SK-N-SH (cell line): Measurements from ENCODE around the gene CCRL2.

ENCODE experiments used
- CTCF ChIP-seq: fragments of 200-600 bp; sonication (generic); IDR thresholded peaks from 2 replicates; pipeline ENCODE4 v1.6.1; 2017; ENCODE audit warnings: antibody characterized with exemption, mild to moderate bottlenecking, moderate library complexity
- EP300 ChIP-seq, 2 experiments: IDR thresholded peaks; 2 replicates each; pipeline versions ENCODE4 v1.4.0 to v1.6.1; 2012; ENCODE audit warnings: borderline replicate concordance in 1 of 2, low read depth in 1 of 2, low read length in 1 of 2
- EZH2phosphoT487 ChIP-seq: fragments of 200-600 bp; sonication (generic); IDR thresholded peaks from 2 replicates; pipeline ENCODE4 v1.6.1; 2017; ENCODE audit warnings: low read depth, mixed run types, mild to moderate bottlenecking, antibody characterized with exemption, moderate library complexity, borderline replicate concordance
- GABPA ChIP-seq: IDR thresholded peaks from 2 replicates; pipeline ENCODE4 v1.4.0; 2012; ENCODE audit warnings: low read depth, mild to moderate bottlenecking
- PBX3 ChIP-seq: IDR thresholded peaks from 2 replicates; pipeline ENCODE4; 2012
- POLR2AphosphoS5 ChIP-seq: IDR thresholded peaks from 2 replicates; pipeline ENCODE4 v1.6.1; 2012; ENCODE audit warnings: low read depth, low read length
- SIN3A ChIP-seq: IDR thresholded peaks from 2 replicates; pipeline ENCODE4 v1.6.1; 2012; ENCODE audit warnings: low read depth, mild to moderate bottlenecking, low read length, moderate library complexity, borderline replicate concordance
- TF ChIP-seq, protein P1 (sequence below): IDR thresholded peaks from 2 replicates; pipeline ENCODE4 v1.6.1; 2012; ENCODE audit warnings: mild to moderate bottlenecking, low read depth, low read length, moderate library complexity

- TF ChIP-seq EP300 (IDR thresholded peaks at IDR 0.05; ENCODE audit: borderline replicate concordance in 1 of 2, low read depth in 1 of 2, low read length in 1 of 2), result no peak
- TF ChIP-seq, protein P1, sequence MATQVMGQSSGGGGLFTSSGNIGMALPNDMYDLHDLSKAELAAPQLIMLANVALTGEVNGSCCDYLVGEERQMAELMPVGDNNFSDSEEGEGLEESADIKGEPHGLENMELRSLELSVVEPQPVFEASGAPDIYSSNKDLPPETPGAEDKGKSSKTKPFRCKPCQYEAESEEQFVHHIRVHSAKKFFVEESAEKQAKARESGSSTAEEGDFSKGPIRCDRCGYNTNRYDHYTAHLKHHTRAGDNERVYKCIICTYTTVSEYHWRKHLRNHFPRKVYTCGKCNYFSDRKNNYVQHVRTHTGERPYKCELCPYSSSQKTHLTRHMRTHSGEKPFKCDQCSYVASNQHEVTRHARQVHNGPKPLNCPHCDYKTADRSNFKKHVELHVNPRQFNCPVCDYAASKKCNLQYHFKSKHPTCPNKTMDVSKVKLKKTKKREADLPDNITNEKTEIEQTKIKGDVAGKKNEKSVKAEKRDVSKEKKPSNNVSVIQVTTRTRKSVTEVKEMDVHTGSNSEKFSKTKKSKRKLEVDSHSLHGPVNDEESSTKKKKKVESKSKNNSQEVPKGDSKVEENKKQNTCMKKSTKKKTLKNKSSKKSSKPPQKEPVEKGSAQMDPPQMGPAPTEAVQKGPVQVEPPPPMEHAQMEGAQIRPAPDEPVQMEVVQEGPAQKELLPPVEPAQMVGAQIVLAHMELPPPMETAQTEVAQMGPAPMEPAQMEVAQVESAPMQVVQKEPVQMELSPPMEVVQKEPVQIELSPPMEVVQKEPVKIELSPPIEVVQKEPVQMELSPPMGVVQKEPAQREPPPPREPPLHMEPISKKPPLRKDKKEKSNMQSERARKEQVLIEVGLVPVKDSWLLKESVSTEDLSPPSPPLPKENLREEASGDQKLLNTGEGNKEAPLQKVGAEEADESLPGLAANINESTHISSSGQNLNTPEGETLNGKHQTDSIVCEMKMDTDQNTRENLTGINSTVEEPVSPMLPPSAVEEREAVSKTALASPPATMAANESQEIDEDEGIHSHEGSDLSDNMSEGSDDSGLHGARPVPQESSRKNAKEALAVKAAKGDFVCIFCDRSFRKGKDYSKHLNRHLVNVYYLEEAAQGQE, result no peak
- TF ChIP-seq CTCF, result no peak
- TF ChIP-seq POLR2AphosphoS5, result no peak
- TF ChIP-seq PBX3, result no peak
- no peak for TF ChIP-seq SIN3A
- no peak for TF ChIP-seq EZH2phosphoT487
- TF ChIP-seq GABPA, result no peak
Measured at GRCh38 chr3:46370839-46371518, 36.1 kb upstream of the CCRL2 start, which contains the start of gene CCR5.
